NCI-H524 treated with DMSO at 0.1 percent for 48 hours (cell line): ENCODE measurements around the gene EXTL2.
"Not testable (repeated sequence)": the region's sequence is repeated elsewhere in the genome, so short reads cannot be mapped to it uniquely, and the experiment has no call there.

ENCODE experiments used
- DNase-seq: peaks from one replicate; lab custom pipeline; 2025; lab: John Stamatoyannopoulos, UW

EXTL2 gene

GRCh38 chr1:100855116-100855515 is 39.5 kb downstream of the EXTL2 start:
- not testable (repeated sequence) for DNase-seq

- DNase-seq, result no peak
Measured at GRCh38 chr1:100852976-100853375, 41.7 kb downstream of the EXTL2 start.

- DNase-seq, result no peak
Measured at GRCh38 chr1:100851726-100852125, 42.9 kb downstream of the EXTL2 start.

GRCh38 chr1:100847361-100848082 is 47.1 kb downstream of the EXTL2 start:
- DNase-seq, result no peak

GRCh38 chr1:100843160-100843559 is 51.5 kb downstream of the EXTL2 start:
- not testable (repeated sequence) for DNase-seq

- DNase-seq, result no peak
Measured at GRCh38 chr1:100835866-100836842, 58.5 kb downstream of the EXTL2 start.

GRCh38 chr1:100834777-100835660 is 59.6 kb downstream of the EXTL2 start:
- no peak for DNase-seq

GRCh38 chr1:100832694-100833428 is 61.8 kb downstream of the EXTL2 start:
- DNase-seq, result no peak

- not testable (repeated sequence) for DNase-seq
Measured at GRCh38 chr1:100825666-100826065, 69.0 kb downstream of the EXTL2 start.
